ENCODE measurements around the gene MTX2. TPM values are rescaled to one million over a fixed set of nuclear protein-coding genes. Genes with fewer than 3 reads are reported as not detected.

MTX2 gene
- total and polyA plus RNA-seq, 10 of the 15 experiments (the other 5 are each of a cell fraction or from before 2014, with no cell fraction given), result 15.7 to 78.1 (median 55.0) TPM

GRCh38 chr2:176297067-176297466, 27.8 kb downstream of the MTX2 start:
- no peak for TF ChIP-seq ZNF592 (IDR thresholded peaks at IDR 0.05)
- TF ChIP-seq BACH1 (IDR thresholded peaks at IDR 0.05; ENCODE audit: borderline replicate concordance), result no peak
- TF ChIP-seq WRNIP1 (IDR thresholded peaks at IDR 0.05; ENCODE audit: borderline replicate concordance, low read depth, low read length), result no peak
- TF ChIP-seq RELB (IDR thresholded peaks at IDR 0.05; ENCODE audit: low read depth), result no peak
- TF ChIP-seq IKZF2 (IDR thresholded peaks at IDR 0.05), result no peak
- DNase-seq (ENCODE audit: low read depth, low spot score) (no peak), ATAC-seq (no peak; the same call in 2 of the 3 replicates), FAIRE-seq (no peak)
- ChIA-PET POLR2A (no interaction called here), RAD21 (ENCODE audit: unreplicated experiment) (no interaction called here), SMC1A (ENCODE audit: uncharacterized antibody, unreplicated experiment) (interaction anchor here (1.6 to 1.7 kb wide), 2 partner anchors 14 to 15 kb away, joined by 3 to 6 read pairs; no protein-coding TSS in a partner anchor), CTCF (interaction anchor here (1.4 kb wide), 1 partner anchor 158 kb away, joined by 5 read pairs; no protein-coding TSS in a partner anchor)
- intact Hi-C loops (cut with micrococcal nuclease; ENCODE audit: unreplicated experiment) (no loop called here), in situ Hi-C loops (cut with MboI) (no loop called here)
- H3K9ac ChIP-seq (ENCODE audit: control insufficient read depth, insufficient read depth, low read length), result no peak overlapping the region
- H3K27ac ChIP-seq (ENCODE audit: control insufficient read depth, insufficient read depth), result no peak overlapping the region
- H3K27me3 ChIP-seq (replicated peaks in 1 of 2; ENCODE audit: control insufficient read depth in 2 of 2, insufficient read depth in 2 of 2, low read length in 1 of 2), result no peaks in the 10 kb centered on the region
- H4K20me1 ChIP-seq (ENCODE audit: control insufficient read depth, insufficient read depth), result no peaks in the 10 kb centered on the region
- H3K4me2 ChIP-seq (ENCODE audit: control insufficient read depth, insufficient read depth), result no peak overlapping the region
- H3K9me3 ChIP-seq (replicated peaks; ENCODE audit: control insufficient read depth, insufficient read depth, low read length), result no peaks in the 10 kb centered on the region
- no peak overlapping the region for H2AFZ ChIP-seq (ENCODE audit: control insufficient read depth, low read depth, low read length)
- BruUV-seq (replicated peaks), result no TSS peak
- no peaks in the 10 kb centered on the region for H3K36me3 ChIP-seq (ENCODE audit: control insufficient read depth in 2 of 2, insufficient read depth in 2 of 2, low read length in 1 of 2)
- H3K79me2 ChIP-seq (ENCODE audit: control insufficient read depth, insufficient read depth, low read length), result peaks cover 2% of the 10 kb centered on the region
- peaks cover 5% of the 10 kb centered on the region; the same call in 1 of the 2 replicates for H3K4me1 ChIP-seq (ENCODE audit: control insufficient read depth, insufficient read depth, low read length)
- H3K4me3 ChIP-seq, result no peak overlapping the region
- 66% methylated on average over 3 of the region's 3 CpGs for WGBS (ENCODE audit: insufficient coverage, insufficient replicate concordance, low lambda C conversion rate, missing lambda C conversion rate)
